Measurements from ENCODE around the gene FAM3C. TPM values are rescaled to one million over a fixed set of nuclear protein-coding genes. Genes with fewer than 3 reads are reported as not detected.
"Not testable (repeated sequence)": the region's sequence is repeated elsewhere in the genome, so short reads cannot be mapped to it uniquely, and the experiment has no call there.

Gene FAM3C
- total and polyA plus RNA-seq, 2 donors (not counting 1 experiment from before 2014, with no cell fraction given) = 26.3 to 60.8 TPM

- H4K20me1 ChIP-seq (ENCODE audit: control insufficient read depth, extremely low read depth, insufficient read depth, low read length) = no peaks in the 10 kb centered on the region
- no peak overlapping the region for H2AFZ ChIP-seq (ENCODE audit: low read length)
- no peak overlapping the region for H3K4me2 ChIP-seq (ENCODE audit: extremely low read depth, insufficient read depth, low read length)
- H3K79me2 ChIP-seq (ENCODE audit: control insufficient read depth, insufficient read depth, low read length) = no peaks in the 10 kb centered on the region
- no peak overlapping the region for H3K4me3 ChIP-seq (replicated peaks in 1 of 4; ENCODE audit: control extremely low read depth in 1 of 4, insufficient read depth in 1 of 4, low read depth in 3 of 4, low read length in 4 of 4)
- H3K27ac ChIP-seq (ENCODE audit: insufficient read depth, low read length) = no peak overlapping the region
- H3K36me3 ChIP-seq (ENCODE audit: control insufficient read depth, insufficient read depth, low read length) = no peaks in the 10 kb centered on the region
- no peaks in the 10 kb centered on the region for H3K4me1 ChIP-seq (ENCODE audit: control insufficient read depth, extremely low read depth, insufficient read depth, low read length)
- no peaks in the 10 kb centered on the region for H3K27me3 ChIP-seq (ENCODE audit: control insufficient read depth, insufficient read depth, low read length)
- H3K9me3 ChIP-seq (ENCODE audit: control insufficient read depth, insufficient read depth, low read depth, low read length) = no peaks in the 10 kb centered on the region
- DNase-seq (ENCODE audit: low read depth in 2 of 2) = no peak
- TF ChIP-seq, protein P1, sequence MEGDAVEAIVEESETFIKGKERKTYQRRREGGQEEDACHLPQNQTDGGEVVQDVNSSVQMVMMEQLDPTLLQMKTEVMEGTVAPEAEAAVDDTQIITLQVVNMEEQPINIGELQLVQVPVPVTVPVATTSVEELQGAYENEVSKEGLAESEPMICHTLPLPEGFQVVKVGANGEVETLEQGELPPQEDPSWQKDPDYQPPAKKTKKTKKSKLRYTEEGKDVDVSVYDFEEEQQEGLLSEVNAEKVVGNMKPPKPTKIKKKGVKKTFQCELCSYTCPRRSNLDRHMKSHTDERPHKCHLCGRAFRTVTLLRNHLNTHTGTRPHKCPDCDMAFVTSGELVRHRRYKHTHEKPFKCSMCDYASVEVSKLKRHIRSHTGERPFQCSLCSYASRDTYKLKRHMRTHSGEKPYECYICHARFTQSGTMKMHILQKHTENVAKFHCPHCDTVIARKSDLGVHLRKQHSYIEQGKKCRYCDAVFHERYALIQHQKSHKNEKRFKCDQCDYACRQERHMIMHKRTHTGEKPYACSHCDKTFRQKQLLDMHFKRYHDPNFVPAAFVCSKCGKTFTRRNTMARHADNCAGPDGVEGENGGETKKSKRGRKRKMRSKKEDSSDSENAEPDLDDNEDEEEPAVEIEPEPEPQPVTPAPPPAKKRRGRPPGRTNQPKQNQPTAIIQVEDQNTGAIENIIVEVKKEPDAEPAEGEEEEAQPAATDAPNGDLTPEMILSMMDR (conservative IDR thresholded peaks at IDR 0.05 in 1 of 2, IDR thresholded peaks at IDR 0.05 in 1 of 2; ENCODE audit: low read depth in 1 of 2, low read length in 2 of 2) = no peak
- TF ChIP-seq EZH2 (IDR thresholded peaks at IDR 0.05; ENCODE audit: low read length, missing control alignments) = no peak
- H3K9ac ChIP-seq (ENCODE audit: insufficient read depth, low read length) = no peak overlapping the region
Observed at GRCh38 chr7:121322460-121322859, 73.6 kb downstream of the FAM3C start.

DNA sequence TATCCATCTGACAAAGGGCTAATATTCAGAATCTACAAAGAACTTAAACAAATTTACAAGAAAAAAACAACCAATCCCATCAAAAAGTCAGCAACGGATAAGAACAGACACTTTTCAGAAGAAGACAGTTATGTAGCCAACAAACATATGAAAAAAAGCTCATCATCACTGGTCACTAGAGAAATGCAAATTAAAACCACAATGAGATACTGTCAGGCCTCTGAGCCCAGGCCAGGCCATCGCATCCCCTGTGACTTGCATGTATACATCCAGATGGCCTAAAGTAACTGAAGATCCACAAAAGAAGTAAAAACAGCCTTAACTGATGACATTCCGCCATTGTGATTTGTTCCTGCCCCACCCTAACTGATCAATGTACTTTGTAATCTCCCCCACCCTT is 80.9 kb downstream of the FAM3C start:
- not testable (repeated sequence) for H3K4me2 ChIP-seq (ENCODE audit: extremely low read depth, insufficient read depth, low read length); H3K9ac ChIP-seq (ENCODE audit: insufficient read depth, low read length); H3K79me2 ChIP-seq (ENCODE audit: control insufficient read depth, insufficient read depth, low read length); H2AFZ ChIP-seq (ENCODE audit: low read length); H3K27ac ChIP-seq (ENCODE audit: insufficient read depth, low read length); H4K20me1 ChIP-seq (ENCODE audit: control insufficient read depth, extremely low read depth, insufficient read depth, low read length); H3K27me3 ChIP-seq (ENCODE audit: control insufficient read depth, insufficient read depth, low read length); H3K4me3 ChIP-seq (replicated peaks in 1 of 4; ENCODE audit: control extremely low read depth in 1 of 4, insufficient read depth in 1 of 4, low read depth in 3 of 4, low read length in 4 of 4); DNase-seq (ENCODE audit: low read depth in 2 of 2); H3K9me3 ChIP-seq (ENCODE audit: control insufficient read depth, insufficient read depth, low read depth, low read length); H3K4me1 ChIP-seq (ENCODE audit: control insufficient read depth, extremely low read depth, insufficient read depth, low read length); H3K36me3 ChIP-seq (ENCODE audit: control insufficient read depth, insufficient read depth, low read length)

- H3K4me2 ChIP-seq (ENCODE audit: extremely low read depth, insufficient read depth, low read length) = peak overlapping the region; percentile 1
- H4K20me1 ChIP-seq (ENCODE audit: control insufficient read depth, extremely low read depth, insufficient read depth, low read length) = no peaks in the 10 kb centered on the region
- no peak for TF ChIP-seq EZH2 (IDR thresholded peaks at IDR 0.05; ENCODE audit: low read length, missing control alignments)
- TF ChIP-seq, protein P1 (conservative IDR thresholded peaks at IDR 0.05 in 1 of 2, IDR thresholded peaks at IDR 0.05 in 1 of 2; ENCODE audit: low read depth in 1 of 2, low read length in 2 of 2) = no peak
- H3K4me1 ChIP-seq (ENCODE audit: control insufficient read depth, extremely low read depth, insufficient read depth, low read length) = peaks cover 3% of the 10 kb centered on the region
- H3K9me3 ChIP-seq (ENCODE audit: control insufficient read depth, insufficient read depth, low read depth, low read length) = no peaks in the 10 kb centered on the region
- no peaks in the 10 kb centered on the region for H3K79me2 ChIP-seq (ENCODE audit: control insufficient read depth, insufficient read depth, low read length)
- H2AFZ ChIP-seq (ENCODE audit: low read length) = no peak overlapping the region
- no peak overlapping the region for H3K9ac ChIP-seq (ENCODE audit: insufficient read depth, low read length)
- H3K27me3 ChIP-seq (ENCODE audit: control insufficient read depth, insufficient read depth, low read length) = no peaks in the 10 kb centered on the region
- peak; percentile 41 to 73 for DNase-seq (ENCODE audit: low read depth in 2 of 2)
- no peak overlapping the region for H3K27ac ChIP-seq (ENCODE audit: insufficient read depth, low read length)
- H3K4me3 ChIP-seq (replicated peaks in 1 of 4; ENCODE audit: control extremely low read depth in 1 of 4, insufficient read depth in 1 of 4, low read depth in 3 of 4, low read length in 4 of 4) = no peak overlapping the region
- no peaks in the 10 kb centered on the region for H3K36me3 ChIP-seq (ENCODE audit: control insufficient read depth, insufficient read depth, low read length)
Observed at GRCh38 chr7:121313793-121314676, 82.1 kb downstream of the FAM3C start.
